Activated B cell treated with CpG ODN at 0.5 μM for 24 hours (primary cell): ENCODE measurements around the gene TRIML1. TPM values are rescaled to one million over a fixed set of nuclear protein-coding genes. Genes with fewer than 3 reads are reported as not detected.

Experiments used
- ATAC-seq: fragments of 200-7000 bp; cut with Tn5 transposase; one replicate; pipeline ENCODE4 v1.10.0; 2021; ENCODE audit warnings: low read depth, mild to moderate bottlenecking, moderate library complexity
- CTCF ChIA-PET: fragments of 350-600 bp; sonication (Branson Sonifier 250); formaldehyde crosslinking; loops from one replicate; lab custom pipeline; 2021; ENCODE audit warnings: antibody characterized with exemption; lab: Charles Lee
- POLR2A ChIA-PET: fragments of 350-600 bp; sonication (Branson Sonifier 250); formaldehyde crosslinking; loops from one replicate; lab custom pipeline; 2021; ENCODE audit warnings: antibody characterized with exemption; lab: Charles Lee
- DNase-seq: peaks from one replicate; pipeline ENCODE4 v3.0.0; 2022
- H3K27ac Mint-ChIP-seq: one replicate; pipeline ENCODE4 v1.8.0; 2020; ENCODE audit warnings: mixed read lengths
- H3K27me3 Mint-ChIP-seq: one replicate; pipeline ENCODE4 v1.8.0; 2021; ENCODE audit warnings: mixed read lengths
- H3K36me3 Mint-ChIP-seq: one replicate; pipeline ENCODE4 v1.8.0; 2021; ENCODE audit warnings: low read depth, mixed read lengths
- H3K4me1 Mint-ChIP-seq: one replicate; pipeline ENCODE4 v1.8.0; 2021; ENCODE audit warnings: mixed read lengths
- H3K4me3 Mint-ChIP-seq: one replicate; pipeline ENCODE4 v1.8.0; 2020; ENCODE audit warnings: mild to moderate bottlenecking, mixed read lengths
- H3K9me3 Mint-ChIP-seq: one replicate; pipeline ENCODE4 v1.8.0; 2020; ENCODE audit warnings: mixed read lengths
- CTCF ChIP-seq: fragments of 200-600 bp; IDR thresholded peaks from one replicate; pipeline ENCODE4 v1.8.0; 2022; ENCODE audit warnings: antibody characterized with exemption, mild to moderate bottlenecking
- intact Hi-C: fragments of 100-400 bp; cut with micrococcal nuclease; formaldehyde crosslinking; loops from one replicate; pipeline ENCODE4 v1.15.1; 2024
- total RNA-seq: library from RNA; stranded (reverse); gene quantifications from 2 replicates; pipeline ENCODE4 v1.2.3, GENCODE V29; 2022

The TRIML1 gene
- total RNA-seq, 1 donor from 2014 or later: not detected

- Mint-ChIP-seq H3K9me3 (peaks cover 12% of the 10 kb centered on the region), H3K36me3 (no peaks in the 10 kb centered on the region), H3K4me3 (no peak within 1 kb of the TSS), H3K27ac (no peak within 1 kb of the TSS), H3K27me3 (no peaks in the 10 kb centered on the region), H3K4me1 (no peaks in the 10 kb centered on the region)
- ATAC-seq (no peak), DNase-seq (no peak)
- TF ChIP-seq CTCF: no peak
- POLR2A ChIA-PET: no interaction called here
- CTCF ChIA-PET: no interaction called here
- intact Hi-C loops: no loop called here
Measured at GRCh38 chr4:188109157-188109755, 30.0 kb upstream of the TRIML1 start, which contains the start of gene TRIML2. Gene TRIML2, minus strand, starts transcription at chr4:188109603. Its CDS starts 4,235 bp downstream, at chr4:188105368.

- DNase-seq (no peak), ATAC-seq (no peak)
- CTCF ChIA-PET: no interaction called here
- H3K4me3 Mint-ChIP-seq: no peak overlapping the region
- H3K27me3 Mint-ChIP-seq: no peaks in the 10 kb centered on the region
- no peak for TF ChIP-seq CTCF
- H3K36me3 Mint-ChIP-seq: no peaks in the 10 kb centered on the region
- POLR2A ChIA-PET: no interaction called here
- intact Hi-C loops: no loop called here
- peaks cover 11% of the 10 kb centered on the region for H3K9me3 Mint-ChIP-seq
- no peak overlapping the region for H3K27ac Mint-ChIP-seq
- no peaks in the 10 kb centered on the region for H3K4me1 Mint-ChIP-seq
Measured at GRCh38 chr4:188110036-188110435, 29.2 kb upstream of the TRIML1 start.

GRCh38 chr4:188110741-188111471, 28.3 kb upstream of the TRIML1 start:
- Mint-ChIP-seq H3K4me1 (no peaks in the 10 kb centered on the region), H3K9me3 (peaks cover 12% of the 10 kb centered on the region), H3K4me3 (no peak overlapping the region), H3K36me3 (no peaks in the 10 kb centered on the region), H3K27me3 (no peaks in the 10 kb centered on the region), H3K27ac (no peak overlapping the region)
- intact Hi-C loops: no loop called here
- no peak for TF ChIP-seq CTCF
- ATAC-seq (no peak), DNase-seq (no peak)
- ChIA-PET CTCF (no interaction called here), POLR2A (no interaction called here)

- TF ChIP-seq CTCF: no peak
- CTCF ChIA-PET: no interaction called here
- no peaks in the 10 kb centered on the region for H3K27me3 Mint-ChIP-seq
- no peak for DNase-seq
- no peak for ATAC-seq
- intact Hi-C loops: no loop called here
- H3K9me3 Mint-ChIP-seq: peaks cover 14% of the 10 kb centered on the region
- H3K27ac Mint-ChIP-seq: no peak overlapping the region
- no peaks in the 10 kb centered on the region for H3K4me1 Mint-ChIP-seq
- no peak overlapping the region for H3K4me3 Mint-ChIP-seq
- POLR2A ChIA-PET: no interaction called here
- no peaks in the 10 kb centered on the region for H3K36me3 Mint-ChIP-seq
Measured at GRCh38 chr4:188111955-188112354, 27.3 kb upstream of the TRIML1 start.

GRCh38 chr4:188113156-188113555, 26.1 kb upstream of the TRIML1 start:
- POLR2A ChIA-PET: no interaction called here
- CTCF ChIA-PET: no interaction called here
- Mint-ChIP-seq H3K36me3 (no peaks in the 10 kb centered on the region), H3K4me3 (no peak overlapping the region), H3K27me3 (no peaks in the 10 kb centered on the region), H3K27ac (no peak overlapping the region), H3K9me3 (peaks cover 13% of the 10 kb centered on the region), H3K4me1 (no peaks in the 10 kb centered on the region)
- intact Hi-C loops: no loop called here
- no peak for TF ChIP-seq CTCF
- ATAC-seq (no peak), DNase-seq (no peak)
